DND-41 (cell line): ENCODE measurements around the gene NEBL.
"Not testable (repeated sequence)": the region's sequence is repeated elsewhere in the genome, so short reads cannot be mapped to it uniquely, and the experiment has no call there.

ENCODE experiments used
- ATAC-seq: fragments of 200-7000 bp; cut with Tn5 transposase; 3 replicates; pipeline ENCODE4 v1.9.1; 2021; ENCODE audit warnings: low read depth; ENCODE audit not compliant: insufficient read depth
- DNase-seq: peaks from one replicate; pipeline ENCODE4 v3.0.0-alpha.2; 2020
- H2AFZ ChIP-seq: 2 replicates; pipeline ENCODE4 v1.6.0; 2012; ENCODE audit warnings: low read depth, low read length
- H3K27ac ChIP-seq: 2 replicates; pipeline ENCODE4 v1.5.1; 2012; ENCODE audit warnings: low read length, inconsistent platforms
- H3K27me3 ChIP-seq: fragments of 200-600 bp; sonication (generic); 2 replicates; pipeline ENCODE4 v1.6.0; 2012; ENCODE audit warnings: low read length, mild to moderate bottlenecking, inconsistent platforms; ENCODE audit not compliant: insufficient read depth, poor library complexity
- H3K36me3 ChIP-seq: 2 replicates; pipeline ENCODE4 v1.5.1; 2012; ENCODE audit warnings: low read length, inconsistent platforms; ENCODE audit not compliant: insufficient read depth
- H3K4me1 ChIP-seq: 2 replicates; pipeline ENCODE4 v1.5.1; 2012; ENCODE audit warnings: mild to moderate bottlenecking, low read length; ENCODE audit not compliant: insufficient read depth
- H3K4me2 ChIP-seq: 2 replicates; pipeline ENCODE4 v1.6.0; 2012; ENCODE audit warnings: mild to moderate bottlenecking, moderate library complexity, low read length, inconsistent platforms; ENCODE audit not compliant: insufficient read depth
- H3K4me3 ChIP-seq, 2 experiments: fragments of 200-600 bp in 1 of 2; shearing (Covaris generic) in 1 of 2; 2 replicates each; pipeline ENCODE4 v1.5.1; 2012 to 2016; ENCODE audit warnings: inconsistent platforms in 2 of 2, low read length in 2 of 2, mild to moderate bottlenecking in 2 of 2, low read depth in 1 of 2, moderate library complexity in 1 of 2
- H3K79me2 ChIP-seq: 2 replicates; pipeline ENCODE4 v1.6.0; 2012; ENCODE audit warnings: low read length, inconsistent platforms; ENCODE audit not compliant: insufficient read depth
- H3K9ac ChIP-seq: 2 replicates; pipeline ENCODE4 v1.6.0; 2012; ENCODE audit warnings: low read depth, mild to moderate bottlenecking, inconsistent platforms, low read length, moderate library complexity
- H3K9me3 ChIP-seq: 2 replicates; pipeline ENCODE4 v1.5.1; 2012; ENCODE audit warnings: low read length, moderate library complexity, mild to moderate bottlenecking, inconsistent platforms; ENCODE audit not compliant: insufficient read depth, severe bottlenecking
- H4K20me1 ChIP-seq: 2 replicates; pipeline ENCODE4 v1.6.0; 2012; ENCODE audit warnings: low read length; ENCODE audit not compliant: insufficient read depth
- EZH2 ChIP-seq: IDR thresholded peaks from 3 replicates; pipeline ENCODE4 v1.6.1; 2012; ENCODE audit warnings: borderline replicate concordance, low read depth, mild to moderate bottlenecking, moderate library complexity, low read length, inconsistent platforms; ENCODE audit not compliant: severe bottlenecking
- TF ChIP-seq, protein P1 (sequence below): IDR thresholded peaks from 2 replicates; pipeline ENCODE4 v1.5.1; 2012; ENCODE audit warnings: borderline replicate concordance, low read length, moderate library complexity, mild to moderate bottlenecking; ENCODE audit not compliant: poor library complexity, severe bottlenecking; ENCODE audit errors: extremely low read depth

The NEBL gene, protein sequence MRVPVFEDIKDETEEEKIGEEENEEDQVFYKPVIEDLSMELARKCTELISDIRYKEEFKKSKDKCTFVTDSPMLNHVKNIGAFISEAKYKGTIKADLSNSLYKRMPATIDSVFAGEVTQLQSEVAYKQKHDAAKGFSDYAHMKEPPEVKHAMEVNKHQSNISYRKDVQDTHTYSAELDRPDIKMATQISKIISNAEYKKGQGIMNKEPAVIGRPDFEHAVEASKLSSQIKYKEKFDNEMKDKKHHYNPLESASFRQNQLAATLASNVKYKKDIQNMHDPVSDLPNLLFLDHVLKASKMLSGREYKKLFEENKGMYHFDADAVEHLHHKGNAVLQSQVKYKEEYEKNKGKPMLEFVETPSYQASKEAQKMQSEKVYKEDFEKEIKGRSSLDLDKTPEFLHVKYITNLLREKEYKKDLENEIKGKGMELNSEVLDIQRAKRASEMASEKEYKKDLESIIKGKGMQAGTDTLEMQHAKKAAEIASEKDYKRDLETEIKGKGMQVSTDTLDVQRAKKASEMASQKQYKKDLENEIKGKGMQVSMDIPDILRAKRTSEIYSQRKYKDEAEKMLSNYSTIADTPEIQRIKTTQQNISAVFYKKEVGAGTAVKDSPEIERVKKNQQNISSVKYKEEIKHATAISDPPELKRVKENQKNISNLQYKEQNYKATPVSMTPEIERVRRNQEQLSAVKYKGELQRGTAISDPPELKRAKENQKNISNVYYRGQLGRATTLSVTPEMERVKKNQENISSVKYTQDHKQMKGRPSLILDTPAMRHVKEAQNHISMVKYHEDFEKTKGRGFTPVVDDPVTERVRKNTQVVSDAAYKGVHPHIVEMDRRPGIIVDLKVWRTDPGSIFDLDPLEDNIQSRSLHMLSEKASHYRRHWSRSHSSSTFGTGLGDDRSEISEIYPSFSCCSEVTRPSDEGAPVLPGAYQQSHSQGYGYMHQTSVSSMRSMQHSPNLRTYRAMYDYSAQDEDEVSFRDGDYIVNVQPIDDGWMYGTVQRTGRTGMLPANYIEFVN

GRCh38 chr10:20897146-20897825, at the start of gene NEBL:
Gene NEBL (minus strand): TSS chr10:20897311. CDS start chr10:20897205, 106 bp downstream.
- Histone ChIP-seq H3K4me1 (no peaks in the 10 kb centered on the region), H3K79me2 (no peaks in the 10 kb centered on the region), H3K4me3 (no peak within 1 kb of the TSS), H3K27me3 (no peaks in the 10 kb centered on the region), H3K36me3 (no peaks in the 10 kb centered on the region), H4K20me1 (no peaks in the 10 kb centered on the region), H3K4me2 (no peak within 1 kb of the TSS), H3K9ac (no peak within 1 kb of the TSS), H3K9me3 (no peaks in the 10 kb centered on the region), H2AFZ (no peak within 1 kb of the TSS), H3K27ac (no peak within 1 kb of the TSS)
- TF ChIP-seq EZH2: no peak
- TF ChIP-seq, protein P1, sequence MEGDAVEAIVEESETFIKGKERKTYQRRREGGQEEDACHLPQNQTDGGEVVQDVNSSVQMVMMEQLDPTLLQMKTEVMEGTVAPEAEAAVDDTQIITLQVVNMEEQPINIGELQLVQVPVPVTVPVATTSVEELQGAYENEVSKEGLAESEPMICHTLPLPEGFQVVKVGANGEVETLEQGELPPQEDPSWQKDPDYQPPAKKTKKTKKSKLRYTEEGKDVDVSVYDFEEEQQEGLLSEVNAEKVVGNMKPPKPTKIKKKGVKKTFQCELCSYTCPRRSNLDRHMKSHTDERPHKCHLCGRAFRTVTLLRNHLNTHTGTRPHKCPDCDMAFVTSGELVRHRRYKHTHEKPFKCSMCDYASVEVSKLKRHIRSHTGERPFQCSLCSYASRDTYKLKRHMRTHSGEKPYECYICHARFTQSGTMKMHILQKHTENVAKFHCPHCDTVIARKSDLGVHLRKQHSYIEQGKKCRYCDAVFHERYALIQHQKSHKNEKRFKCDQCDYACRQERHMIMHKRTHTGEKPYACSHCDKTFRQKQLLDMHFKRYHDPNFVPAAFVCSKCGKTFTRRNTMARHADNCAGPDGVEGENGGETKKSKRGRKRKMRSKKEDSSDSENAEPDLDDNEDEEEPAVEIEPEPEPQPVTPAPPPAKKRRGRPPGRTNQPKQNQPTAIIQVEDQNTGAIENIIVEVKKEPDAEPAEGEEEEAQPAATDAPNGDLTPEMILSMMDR: no peak
- DNase-seq: no peak
- no peak for ATAC-seq

DNA sequence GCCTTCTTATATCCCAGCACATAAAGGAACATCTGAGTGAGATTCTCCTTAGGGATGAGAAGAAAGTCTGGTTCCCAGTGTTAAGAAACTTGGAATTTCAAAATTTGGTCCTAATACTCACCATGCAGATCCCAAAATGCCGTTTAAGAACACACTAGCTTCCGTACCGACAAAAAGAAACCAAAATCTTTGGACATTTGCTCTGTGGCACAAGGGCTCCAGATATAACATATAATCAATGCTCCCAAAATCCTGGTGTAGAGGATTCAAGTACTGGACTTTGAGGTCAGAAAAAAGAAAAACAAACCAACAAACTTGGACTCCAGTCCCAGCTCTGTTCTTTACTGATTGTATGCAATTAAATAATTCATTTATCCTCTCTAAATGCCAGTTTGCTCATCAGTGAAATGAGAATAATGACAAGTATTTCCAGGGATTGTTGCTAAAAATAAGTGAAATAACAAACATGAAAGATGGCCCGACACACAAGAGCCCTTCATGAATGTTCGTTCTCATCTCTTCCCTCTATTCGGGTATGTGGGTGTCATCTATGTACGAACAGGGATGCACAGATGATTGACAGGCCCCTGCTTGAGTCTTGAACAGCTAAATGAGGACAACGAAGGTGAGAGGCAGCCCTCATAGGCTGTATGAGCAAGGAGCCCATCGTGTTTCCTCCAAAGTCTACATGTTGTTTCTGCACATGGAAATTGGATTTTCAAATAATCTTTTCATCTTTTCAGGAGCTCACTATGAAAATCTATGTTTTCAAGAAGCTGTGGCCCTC, 48.6 kb upstream of the NEBL start:
- H4K20me1 ChIP-seq: no peaks in the 10 kb centered on the region
- no peak for DNase-seq
- H2AFZ ChIP-seq: no peak overlapping the region
- no peaks in the 10 kb centered on the region for H3K9me3 ChIP-seq
- no peaks in the 10 kb centered on the region for H3K36me3 ChIP-seq
- no peak for ATAC-seq
- no peak overlapping the region for H3K4me3 ChIP-seq
- H3K79me2 ChIP-seq: no peaks in the 10 kb centered on the region
- H3K27me3 ChIP-seq: no peaks in the 10 kb centered on the region
- H3K4me1 ChIP-seq: no peaks in the 10 kb centered on the region
- no peak overlapping the region for H3K27ac ChIP-seq
- H3K4me2 ChIP-seq: no peak overlapping the region
- no peak overlapping the region for H3K9ac ChIP-seq
- TF ChIP-seq, protein P1: no peak
- no peak for TF ChIP-seq EZH2

- no peak overlapping the region for H3K4me3 ChIP-seq
- no peak overlapping the region for H3K9ac ChIP-seq
- DNase-seq (no peak), ATAC-seq (no peak)
- TF ChIP-seq, protein P1: no peak
- no peak for TF ChIP-seq EZH2
- no peaks in the 10 kb centered on the region for H3K9me3 ChIP-seq
- H3K4me1 ChIP-seq: no peaks in the 10 kb centered on the region
- no peaks in the 10 kb centered on the region for H3K27me3 ChIP-seq
- H4K20me1 ChIP-seq: no peaks in the 10 kb centered on the region
- H3K79me2 ChIP-seq: no peaks in the 10 kb centered on the region
- no peak overlapping the region for H2AFZ ChIP-seq
- H3K27ac ChIP-seq: no peak overlapping the region
- no peaks in the 10 kb centered on the region for H3K36me3 ChIP-seq
- no peak overlapping the region for H3K4me2 ChIP-seq
These were observed 47.8 kb upstream of the NEBL start for GRCh38 chr10:20944789-20945502.

GRCh38 chr10:20939414-20939813, 42.3 kb upstream of the NEBL start:
- H2AFZ ChIP-seq, H3K79me2 ChIP-seq, H3K27ac ChIP-seq, H3K4me1 ChIP-seq, H4K20me1 ChIP-seq, ATAC-seq, H3K27me3 ChIP-seq, DNase-seq, H3K36me3 ChIP-seq, H3K9ac ChIP-seq, H3K4me3 ChIP-seq, H3K9me3 ChIP-seq, H3K4me2 ChIP-seq: not testable (repeated sequence)
